GM18951 (cell line): ENCODE measurements around the gene CD274.
A peak's percentile ranks its signal among the peaks of the same experiment; 100 is the strongest.

ENCODE experiments used
- POLR2A ChIP-seq: IDR thresholded peaks from 4 replicates; pipeline ENCODE4 v1.6.1; 2011; ENCODE audit warnings: mild to moderate bottlenecking; ENCODE audit not compliant: insufficient read length, insufficient read depth; ENCODE audit errors: extremely low read depth
- in situ Hi-C: fragments of 300-500 bp; cut with MboI; formaldehyde crosslinking; loops from one replicate; pipeline ENCODE4 v1.12.0; 2022; ENCODE audit warnings: low sequenced_read_pairs, mixed read lengths, inconsistent platforms; ENCODE audit not compliant: unreplicated experiment

CD274 gene

GRCh38 chr9:5502553-5502952 is 52.2 kb downstream of the CD274 start:
- in situ Hi-C loops: no loop called here
- TF ChIP-seq POLR2A: no peak

DNA sequence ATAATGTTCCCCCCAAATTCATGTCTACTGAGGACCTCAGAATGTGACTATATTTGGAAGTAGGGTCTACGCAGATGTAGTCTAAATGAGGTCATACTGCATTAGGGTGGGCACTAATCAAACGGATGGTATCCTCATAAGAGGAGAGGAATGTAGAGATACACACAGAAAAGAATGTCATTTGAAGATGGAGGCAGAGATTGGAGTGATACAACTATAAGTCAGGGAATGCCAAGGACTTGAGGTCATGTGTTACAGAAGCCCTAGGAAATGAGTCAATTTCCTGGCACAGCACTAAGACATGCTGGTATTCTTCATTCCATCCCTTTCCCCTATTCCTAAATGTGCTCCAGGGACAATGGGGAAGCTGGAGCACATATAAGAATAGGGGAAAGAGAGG is 59.2 kb downstream of the CD274 start:
- no peak for TF ChIP-seq POLR2A
- in situ Hi-C loops: no loop called here

DNA sequence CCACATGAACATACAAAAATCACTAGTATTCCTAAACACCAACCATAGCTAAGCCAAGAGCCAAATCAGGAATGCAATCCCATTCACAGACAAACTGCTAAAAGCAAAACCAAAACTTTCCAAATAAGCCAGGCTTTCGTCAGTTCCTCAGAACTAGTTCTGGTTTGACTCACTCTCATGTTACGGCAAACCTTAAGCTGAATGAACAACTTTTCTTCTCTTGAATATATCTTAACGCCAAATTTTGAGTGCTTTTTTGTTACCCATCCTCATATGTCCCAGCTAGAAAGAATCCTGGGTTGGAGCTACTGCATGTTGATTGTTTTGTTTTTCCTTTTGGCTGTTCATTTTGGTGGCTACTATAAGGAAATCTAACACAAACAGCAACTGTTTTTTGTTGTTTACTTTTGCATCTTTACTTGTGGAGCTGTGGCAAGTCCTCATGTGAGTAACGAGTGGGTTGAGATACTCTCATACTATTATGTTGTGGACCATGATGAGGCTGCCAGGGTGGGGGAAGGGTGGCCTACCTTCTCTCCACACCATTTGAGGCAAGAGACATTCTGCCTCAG is 60.1 kb downstream of the CD274 start, which contains the start of gene PDCD1LG2:
PDCD1LG2 (plus strand) TSS at position 172 of the 572 bp plus-strand sequence. CDS start 12,016 bp downstream, outside the sequence.
- in situ Hi-C loops: no loop called here
- peak; percentile 18 for TF ChIP-seq POLR2A

DNA sequence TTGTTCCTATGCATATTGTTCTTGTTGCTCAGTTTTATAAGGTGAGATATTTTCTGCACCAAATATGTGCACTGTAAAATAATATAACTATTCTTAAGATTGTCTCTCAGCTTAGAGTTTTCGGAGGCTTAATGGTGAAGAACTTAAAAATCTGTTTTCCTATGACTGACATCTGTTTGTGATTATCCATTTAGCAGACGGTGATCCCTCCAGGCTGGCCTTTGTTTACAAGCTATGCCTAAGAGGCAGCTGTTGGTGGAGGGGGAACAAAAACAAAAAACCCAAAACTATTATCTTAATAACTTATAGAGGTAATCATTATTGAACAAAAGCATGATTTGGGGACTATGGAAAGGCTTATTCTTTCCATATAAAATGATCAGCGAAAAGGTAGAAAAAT is 60.6 kb downstream of the CD274 start:
- no peak for TF ChIP-seq POLR2A
- in situ Hi-C loops: no loop called here

DNA sequence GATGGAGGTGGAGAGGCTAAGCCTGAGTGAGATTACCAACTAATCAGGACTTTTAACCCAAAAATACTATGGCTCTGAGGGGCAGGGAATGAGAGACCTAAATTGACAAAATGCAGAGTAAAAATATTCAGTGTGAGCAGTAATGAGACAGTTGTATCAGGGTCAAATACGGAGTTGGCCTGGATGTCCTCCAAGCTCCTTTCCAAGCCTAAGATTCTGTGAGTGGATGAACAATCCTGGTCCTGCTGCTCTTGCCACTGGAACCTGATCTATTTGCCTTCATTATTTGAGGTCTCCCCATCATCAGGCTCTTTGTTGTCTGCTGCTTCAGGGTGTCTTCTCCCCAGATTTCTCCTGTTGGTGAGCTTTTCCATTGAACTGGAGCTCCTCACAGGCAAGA is 61.1 kb downstream of the CD274 start:
- no peak for TF ChIP-seq POLR2A
- in situ Hi-C loops: no loop called here

- TF ChIP-seq POLR2A: peak; percentile 29
- in situ Hi-C loops: no loop called here
These were observed 61.7 kb downstream of the CD274 start for GRCh38 chr9:5511935-5512580.

DNA sequence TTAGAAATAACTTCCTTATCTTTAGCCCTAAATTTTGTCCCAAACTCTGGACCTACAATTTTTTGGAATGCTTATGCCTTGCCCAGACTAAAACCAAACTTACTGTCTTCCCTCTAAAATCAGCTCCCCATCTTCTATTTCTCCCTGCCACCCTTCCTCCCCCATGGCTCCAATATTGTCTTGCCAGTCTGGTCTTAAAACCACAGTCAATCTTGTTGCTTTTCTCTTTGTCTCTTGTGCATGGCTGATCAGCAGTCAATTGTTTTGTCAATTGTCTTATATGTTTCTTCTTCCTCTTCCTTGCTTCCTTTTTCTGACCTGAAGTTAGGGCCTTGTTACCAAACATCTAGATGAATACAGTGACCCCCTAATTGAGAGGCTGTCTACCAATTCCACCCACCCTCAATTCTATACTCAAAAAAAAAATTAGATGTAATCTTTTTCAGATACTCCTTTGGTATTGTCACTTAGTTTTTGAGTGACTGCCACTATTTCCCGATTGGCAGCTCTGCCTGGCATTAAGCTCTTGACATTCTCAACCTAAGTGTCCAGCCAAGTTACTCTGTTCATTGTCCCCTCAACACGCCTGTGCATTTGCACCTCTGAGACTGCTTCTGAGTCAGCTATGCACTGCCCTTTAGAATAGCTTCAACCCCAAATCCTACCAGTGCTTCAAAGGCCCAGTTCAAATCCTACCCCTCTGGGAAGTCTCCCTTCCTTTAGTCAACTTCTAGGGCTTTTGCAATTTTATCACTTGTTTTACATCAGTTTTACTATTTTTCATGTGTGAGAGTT is 62.5 kb downstream of the CD274 start:
- in situ Hi-C loops: no loop called here
- TF ChIP-seq POLR2A: no peak

DNA sequence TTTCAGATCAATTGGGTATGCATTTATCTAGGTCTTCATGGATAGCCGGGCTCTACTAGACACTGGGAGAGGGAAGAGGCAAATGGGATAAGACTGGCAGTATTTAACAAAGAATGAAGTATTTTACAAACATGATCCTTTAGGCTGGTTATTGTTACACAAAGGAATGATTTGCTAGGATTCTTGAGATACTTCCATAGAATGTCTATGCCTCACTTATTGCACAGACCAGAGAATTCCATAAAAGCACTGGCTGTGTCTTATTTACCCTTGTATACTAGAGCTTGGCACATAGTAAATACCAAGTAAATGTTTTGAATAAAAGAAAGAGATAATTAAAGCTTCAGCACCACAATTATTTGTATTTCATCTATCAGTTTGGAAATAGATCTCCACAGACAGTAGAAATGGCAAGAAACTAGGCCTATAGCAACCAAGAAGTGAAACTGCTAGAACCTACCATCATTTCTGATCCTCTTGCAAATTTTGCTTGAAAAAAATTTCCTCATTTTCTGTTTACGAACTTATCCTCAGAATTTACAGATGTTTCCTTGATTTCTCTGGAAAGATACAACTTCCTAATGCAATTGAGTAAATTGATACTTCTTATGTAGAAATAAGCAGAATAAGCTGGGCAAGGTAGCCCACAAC is 63.7 kb downstream of the CD274 start:
- no peak for TF ChIP-seq POLR2A
- in situ Hi-C loops: no loop called here

GRCh38 chr9:5514617-5515260 is 64.4 kb downstream of the CD274 start:
- in situ Hi-C loops: no loop called here
- TF ChIP-seq POLR2A: no peak

DNA sequence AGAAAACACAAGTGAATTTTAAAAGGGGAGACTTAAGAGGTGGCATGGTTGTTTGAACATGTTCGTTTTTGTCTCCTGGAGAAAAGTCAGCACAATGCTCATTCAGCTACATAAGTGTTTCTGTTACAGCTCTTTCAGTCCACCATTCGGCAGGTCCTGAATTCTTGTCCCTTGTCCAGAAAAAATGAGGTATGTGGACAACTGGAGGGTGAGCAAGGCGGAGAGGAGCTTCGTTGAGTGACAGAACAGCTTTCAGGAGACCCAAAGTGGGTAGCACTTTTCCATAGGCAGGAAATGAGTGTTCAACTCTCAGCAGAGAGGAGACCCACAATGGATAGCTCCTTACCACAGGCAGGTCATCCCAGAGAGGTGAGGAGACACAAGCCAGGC is 64.9 kb downstream of the CD274 start:
- in situ Hi-C loops: no loop called here

DNA sequence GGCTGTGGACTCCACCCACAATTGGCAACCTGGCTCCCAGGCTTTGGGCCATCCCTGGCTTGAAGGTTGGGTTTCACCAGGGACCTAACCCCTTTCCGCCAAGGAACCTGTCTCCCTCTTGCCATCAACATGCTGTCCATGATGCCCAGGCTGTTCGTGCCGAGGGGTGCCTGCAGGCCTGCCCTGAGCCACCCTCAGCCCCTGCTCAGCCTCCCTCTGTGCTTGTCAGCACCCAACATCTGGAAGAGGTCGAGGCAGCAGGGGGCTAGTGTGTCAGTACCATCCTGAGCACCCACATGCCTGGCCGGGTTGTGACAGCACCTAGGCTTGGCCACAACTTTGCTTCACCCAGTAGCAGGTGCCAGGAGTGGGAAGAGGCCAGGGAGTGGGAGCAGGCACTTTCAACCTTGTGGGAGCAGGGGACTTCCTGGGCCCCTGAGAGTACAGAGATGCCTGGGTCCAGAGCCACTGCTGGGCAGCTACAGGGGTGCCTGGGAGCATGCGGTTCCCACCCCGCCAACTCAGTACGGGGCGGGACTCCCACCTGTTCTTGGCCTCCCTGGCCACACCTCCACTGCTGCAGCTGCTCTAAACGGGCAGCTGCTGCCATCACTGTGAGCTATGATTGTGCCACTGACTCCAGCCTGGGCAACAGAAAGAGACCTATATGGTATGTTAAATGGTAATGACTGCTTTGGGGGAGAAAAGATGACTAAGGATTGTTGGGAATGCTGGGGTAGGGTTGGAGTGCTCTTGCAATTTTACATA is 66.3 kb downstream of the CD274 start:
- in situ Hi-C loops: no loop called here
- no peak for TF ChIP-seq POLR2A

More for the DNA sequence above, 64.9 kb downstream of the CD274 start:
- TF ChIP-seq POLR2A: no peak

DNA sequence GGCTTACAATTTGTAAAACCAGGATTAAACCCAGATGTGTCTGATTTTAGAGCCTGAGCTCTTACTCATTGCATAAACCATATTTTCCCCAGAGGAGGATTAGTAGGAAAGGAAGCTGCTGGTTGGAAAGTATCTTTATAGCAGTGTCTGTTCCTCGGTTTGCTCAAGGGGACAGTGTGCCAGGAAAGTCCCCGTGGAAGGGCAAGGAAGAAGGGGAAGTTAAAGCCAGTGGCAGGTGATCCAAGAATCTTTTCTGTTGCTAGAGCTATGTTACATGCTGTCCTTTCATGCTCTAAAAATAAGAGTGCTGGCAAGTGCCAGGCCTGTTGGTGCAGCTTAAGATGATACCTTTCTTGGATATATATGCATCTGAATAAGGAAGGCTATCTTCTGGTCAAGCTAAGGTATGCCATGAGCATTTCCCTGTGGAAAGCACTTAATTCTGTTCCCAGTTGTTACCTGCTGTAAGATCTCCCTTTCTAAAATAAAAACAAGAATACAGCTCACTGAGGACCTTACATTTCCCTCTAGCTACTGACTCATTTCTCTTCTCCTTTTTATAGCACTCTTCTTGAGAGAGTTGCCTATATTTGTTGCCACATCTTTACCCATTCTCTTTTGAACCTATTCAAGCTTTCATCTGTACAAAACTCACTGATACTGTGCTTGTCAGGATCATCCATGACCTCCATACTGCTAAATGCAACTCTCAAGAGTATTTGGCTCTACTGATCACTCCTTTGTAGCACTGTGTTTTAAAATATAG is 68.0 kb downstream of the CD274 start:
- TF ChIP-seq POLR2A: no peak
- in situ Hi-C loops: no loop called here

- in situ Hi-C loops: no loop called here
- no peak for TF ChIP-seq POLR2A
These were observed 68.6 kb downstream of the CD274 start for GRCh38 chr9:5518937-5519319.
